ENCODE results near the gene TDRD3.

Gene TDRD3

DNA sequence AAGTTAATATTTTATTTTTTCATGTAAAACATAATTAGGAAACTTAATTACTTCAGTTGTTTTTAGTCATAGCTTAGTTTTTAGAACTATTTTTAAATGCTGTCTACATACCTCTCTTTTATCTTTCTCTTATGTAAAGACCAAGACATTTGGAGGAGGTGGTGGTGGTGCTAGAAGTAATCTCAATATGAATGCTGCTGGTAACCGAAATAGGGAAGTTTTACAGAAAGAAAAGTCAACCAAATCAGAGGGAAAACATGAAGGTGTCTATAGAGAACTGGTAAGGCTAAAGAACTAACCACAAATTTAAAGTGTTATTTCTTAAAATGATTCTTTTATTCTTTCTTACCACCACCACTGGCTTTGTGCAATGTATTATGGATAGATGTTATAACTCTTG lies 97.3 kb downstream of the TDRD3 start:
- Histone ChIP-seq H3K27me3 (replicated peaks; ENCODE audit: control insufficient read depth, insufficient read depth, low read length) (no peaks in the 10 kb centered on the region), H3K36me3 (ENCODE audit: control insufficient read depth, insufficient read depth, low read length) (no peaks in the 10 kb centered on the region; the same call in 1 of the 2 replicates), H3K4me3 (replicated peaks; ENCODE audit: low read depth, low read length) (no peak overlapping the region)
- TF ChIP-seq, protein P1, sequence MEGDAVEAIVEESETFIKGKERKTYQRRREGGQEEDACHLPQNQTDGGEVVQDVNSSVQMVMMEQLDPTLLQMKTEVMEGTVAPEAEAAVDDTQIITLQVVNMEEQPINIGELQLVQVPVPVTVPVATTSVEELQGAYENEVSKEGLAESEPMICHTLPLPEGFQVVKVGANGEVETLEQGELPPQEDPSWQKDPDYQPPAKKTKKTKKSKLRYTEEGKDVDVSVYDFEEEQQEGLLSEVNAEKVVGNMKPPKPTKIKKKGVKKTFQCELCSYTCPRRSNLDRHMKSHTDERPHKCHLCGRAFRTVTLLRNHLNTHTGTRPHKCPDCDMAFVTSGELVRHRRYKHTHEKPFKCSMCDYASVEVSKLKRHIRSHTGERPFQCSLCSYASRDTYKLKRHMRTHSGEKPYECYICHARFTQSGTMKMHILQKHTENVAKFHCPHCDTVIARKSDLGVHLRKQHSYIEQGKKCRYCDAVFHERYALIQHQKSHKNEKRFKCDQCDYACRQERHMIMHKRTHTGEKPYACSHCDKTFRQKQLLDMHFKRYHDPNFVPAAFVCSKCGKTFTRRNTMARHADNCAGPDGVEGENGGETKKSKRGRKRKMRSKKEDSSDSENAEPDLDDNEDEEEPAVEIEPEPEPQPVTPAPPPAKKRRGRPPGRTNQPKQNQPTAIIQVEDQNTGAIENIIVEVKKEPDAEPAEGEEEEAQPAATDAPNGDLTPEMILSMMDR (IDR thresholded peaks at IDR 0.05; ENCODE audit: insufficient read depth, low read length, poor library complexity, severe bottlenecking) = no peak
- no peak for DNase-seq (ENCODE audit: extremely low read depth, insufficient read length)

GRCh38 chr13:60501236-60501635 lies 104.2 kb downstream of the TDRD3 start:
- DNase-seq (ENCODE audit: extremely low read depth, insufficient read length) = no peak
- Histone ChIP-seq H3K27me3 (replicated peaks; ENCODE audit: control insufficient read depth, insufficient read depth, low read length) (no peaks in the 10 kb centered on the region), H3K4me3 (replicated peaks; ENCODE audit: low read depth, low read length) (no peak overlapping the region), H3K36me3 (ENCODE audit: control insufficient read depth, insufficient read depth, low read length) (no peaks in the 10 kb centered on the region; the same call in 1 of the 2 replicates)
- TF ChIP-seq, protein P1 (IDR thresholded peaks at IDR 0.05; ENCODE audit: insufficient read depth, low read length, poor library complexity, severe bottlenecking) = no peak

GRCh38 chr13:60509601-60510386 lies 112.8 kb downstream of the TDRD3 start:
- Histone ChIP-seq H3K36me3 (ENCODE audit: control insufficient read depth, insufficient read depth, low read length) (no peaks in the 10 kb centered on the region), H3K4me3 (replicated peaks; ENCODE audit: low read depth, low read length) (no peak overlapping the region), H3K27me3 (replicated peaks; ENCODE audit: control insufficient read depth, insufficient read depth, low read length) (no peaks in the 10 kb centered on the region)
- TF ChIP-seq, protein P1 (IDR thresholded peaks at IDR 0.05; ENCODE audit: insufficient read depth, low read length, poor library complexity, severe bottlenecking) = no peak
- DNase-seq (ENCODE audit: extremely low read depth, insufficient read length) = no peak

GRCh38 chr13:60511637-60512036 lies 114.6 kb downstream of the TDRD3 start:
- Histone ChIP-seq H3K4me3 (replicated peaks; ENCODE audit: low read depth, low read length) (no peak overlapping the region), H3K36me3 (ENCODE audit: control insufficient read depth, insufficient read depth, low read length) (no peaks in the 10 kb centered on the region; the same call in 1 of the 2 replicates), H3K27me3 (replicated peaks; ENCODE audit: control insufficient read depth, insufficient read depth, low read length) (no peaks in the 10 kb centered on the region)
- no peak for DNase-seq (ENCODE audit: extremely low read depth, insufficient read length)
- TF ChIP-seq, protein P1 (IDR thresholded peaks at IDR 0.05; ENCODE audit: insufficient read depth, low read length, poor library complexity, severe bottlenecking) = no peak

GRCh38 chr13:60514891-60515290 lies 117.9 kb downstream of the TDRD3 start:
- no peak overlapping the region for H3K4me3 ChIP-seq (replicated peaks; ENCODE audit: low read depth, low read length)
- no peaks in the 10 kb centered on the region; the same call in 1 of the 2 replicates for H3K36me3 ChIP-seq (ENCODE audit: control insufficient read depth, insufficient read depth, low read length)
- TF ChIP-seq, protein P1 (IDR thresholded peaks at IDR 0.05; ENCODE audit: insufficient read depth, low read length, poor library complexity, severe bottlenecking) = no peak
- H3K27me3 ChIP-seq (replicated peaks; ENCODE audit: control insufficient read depth, insufficient read depth, low read length) = no peaks in the 10 kb centered on the region
- no peak for DNase-seq (ENCODE audit: extremely low read depth, insufficient read length)

All from GM06990 (cell line).